HepG2 (cell line): ENCODE results near the gene NELFCD. TPM values are rescaled to one million over a fixed set of nuclear protein-coding genes. Genes with fewer than 3 reads are reported as not detected.

Source experiments
- AGO2 ChIP-seq: fragments of 200-400 bp; formaldehyde crosslinking; optimal IDR thresholded peaks from 2 replicates; pipeline ENCODE3; 2017; ENCODE audit warnings: mild to moderate bottlenecking, low read depth, low read length, moderate library complexity
- AKAP8 ChIP-seq: sonication (generic); formaldehyde crosslinking; IDR thresholded peaks from 2 replicates; pipeline ENCODE4 v1.5.1; 2020; ENCODE audit warnings: mild to moderate bottlenecking, missing genetic modification reagents
- BCL3 ChIP-seq: sonication (generic); formaldehyde crosslinking; IDR thresholded peaks from 2 replicates; pipeline ENCODE4 v1.5.1; 2020; ENCODE audit warnings: mild to moderate bottlenecking, missing genetic modification reagents, moderate library complexity
- CC2D1A ChIP-seq: sonication (generic); formaldehyde crosslinking; IDR thresholded peaks from 2 replicates; pipeline ENCODE4 v1.8.1; 2023; ENCODE audit warnings: mild to moderate bottlenecking, missing genetic modification reagents
- CREM ChIP-seq, 2 experiments: sonication (generic) in 1 of 2; formaldehyde crosslinking in 1 of 2; IDR thresholded peaks; 2 replicates each; pipeline versions ENCODE4 v1.4.0 to v1.6.1; 2016 to 2020; ENCODE audit warnings: antibody characterized with exemption in 1 of 2, mild to moderate bottlenecking in 1 of 2, missing genetic modification reagents in 1 of 2
- FOXA3 ChIP-seq: IDR thresholded peaks from 2 replicates; pipeline ENCODE4 v1.6.1; 2016; ENCODE audit warnings: missing genetic modification reagents, missing compliant biosample characterization
- JUNB ChIP-seq: sonication (generic); formaldehyde crosslinking; IDR thresholded peaks from 2 replicates; pipeline ENCODE4 v1.8.0; 2022; ENCODE audit warnings: missing genetic modification reagents, mild to moderate bottlenecking, borderline replicate concordance
- KLF16 ChIP-seq, 2 experiments: sonication (generic) in 1 of 2; formaldehyde crosslinking in 1 of 2; IDR thresholded peaks; 2 replicates each; pipeline versions ENCODE4 v1.6.1 to v1.8.0; 2016 to 2023; ENCODE audit warnings: missing genetic modification reagents in 2 of 2, missing compliant biosample characterization in 1 of 2
- MAFG ChIP-seq: sonication (generic); formaldehyde crosslinking; IDR thresholded peaks from 2 replicates; pipeline ENCODE4 v1.5.1; 2020; ENCODE audit warnings: mild to moderate bottlenecking, missing genetic modification reagents
- MAFK ChIP-seq, 2 experiments: IDR thresholded peaks in 1 of 2; conservative IDR thresholded peaks in 1 of 2; 2 replicates each; pipeline ENCODE4 v1.6.1; 2011; ENCODE audit warnings: improper control_type of control experiment in 2 of 2, low read length in 2 of 2
- MTF2 ChIP-seq: sonication (generic); formaldehyde crosslinking; IDR thresholded peaks from 2 replicates; pipeline ENCODE4 v1.5.0; 2020; ENCODE audit warnings: missing genetic modification reagents, borderline replicate concordance
- PITX1 ChIP-seq: sonication (generic); formaldehyde crosslinking; IDR thresholded peaks from 2 replicates; pipeline ENCODE4 v1.5.1; 2020; ENCODE audit warnings: mild to moderate bottlenecking, missing genetic modification reagents
- REL ChIP-seq: sonication (generic); formaldehyde crosslinking; conservative IDR thresholded peaks from 2 replicates; pipeline ENCODE4 v1.8.0; 2022; ENCODE audit warnings: mild to moderate bottlenecking, missing genetic modification reagents, moderate library complexity
- RFX3 ChIP-seq: IDR thresholded peaks from 2 replicates; pipeline ENCODE4 v1.6.1; 2016; ENCODE audit warnings: missing biosample characterization, missing genetic modification reagents
- SPEN ChIP-seq: sonication (generic); formaldehyde crosslinking; IDR thresholded peaks from 2 replicates; pipeline ENCODE4 v1.5.1; 2020; ENCODE audit warnings: low read depth, mild to moderate bottlenecking, missing genetic modification reagents
- TAF15 ChIP-seq: fragments of 200-400 bp; formaldehyde crosslinking; IDR thresholded peaks from one replicate; pipeline ENCODE4 v1.6.1; 2018; ENCODE audit warnings: mild to moderate bottlenecking, low read depth, low read length; ENCODE audit not compliant: poor library complexity, severe bottlenecking
- THRA ChIP-seq: sonication (generic); formaldehyde crosslinking; IDR thresholded peaks from 2 replicates; pipeline ENCODE4 v1.4.0; 2020; ENCODE audit warnings: missing genetic modification reagents, borderline replicate concordance
- TRAFD1 ChIP-seq: sonication (generic); formaldehyde crosslinking; IDR thresholded peaks from 2 replicates; pipeline ENCODE4 v1.5.1; 2020; ENCODE audit warnings: missing genetic modification reagents, mild to moderate bottlenecking, borderline replicate concordance
- ZFP90 ChIP-seq: sonication (generic); formaldehyde crosslinking; IDR thresholded peaks from 2 replicates; pipeline ENCODE4 v1.8.0; 2022; ENCODE audit warnings: missing genetic modification reagents, mild to moderate bottlenecking, inconsistent platforms, borderline replicate concordance
- ZGPAT ChIP-seq: IDR thresholded peaks from 2 replicates; pipeline ENCODE4 v1.6.1; 2016; ENCODE audit warnings: mild to moderate bottlenecking
- ZNF12 ChIP-seq: sonication (generic); formaldehyde crosslinking; IDR thresholded peaks from 2 replicates; pipeline ENCODE4 v1.5.0; 2020; ENCODE audit warnings: missing genetic modification reagents
- ZNF207 ChIP-seq: fragments of 450-650 bp; IDR thresholded peaks from 2 replicates; pipeline ENCODE4 v1.6.1; 2016; ENCODE audit warnings: antibody characterized with exemption, borderline replicate concordance
- ZNF460 ChIP-seq: sonication (generic); formaldehyde crosslinking; IDR thresholded peaks from 2 replicates; pipeline ENCODE4 v1.5.1; 2020; ENCODE audit warnings: missing genetic modification reagents, mild to moderate bottlenecking, borderline replicate concordance
- ZNF468 ChIP-seq: sonication (generic); formaldehyde crosslinking; IDR thresholded peaks from 2 replicates; pipeline ENCODE4 v1.8.0; 2022; ENCODE audit warnings: mild to moderate bottlenecking, moderate library complexity, missing genetic modification reagents
- ZNF547 ChIP-seq: sonication (generic); formaldehyde crosslinking; IDR thresholded peaks from 2 replicates; pipeline ENCODE4 v1.5.1; 2020; ENCODE audit warnings: mild to moderate bottlenecking, missing genetic modification reagents
- ZNF720 ChIP-seq: sonication (generic); formaldehyde crosslinking; IDR thresholded peaks from 2 replicates; pipeline ENCODE4 v1.4.0; 2020; ENCODE audit warnings: missing genetic modification reagents
- polyA plus RNA-seq, 8 experiments: library from polyadenylated mRNA; depleted of rRNA in 3 of 8; stranded (reverse) in 7 of 8; unstranded in 1 of 8; fragments of >200 nt; fragmentation: Illumina TruSeq in 4 of 8; extraction: Trizol in 4 of 8; gene quantifications; 2 replicates each; pipeline versions ENCODE4 v1.2.1 to v1.2.3, GENCODE V29; 2011 to 2016; ENCODE audit warnings: low read depth in 4 of 8, missing spikeins in 1 of 8, mixed read lengths in 1 of 8; ENCODE audit not compliant: insufficient read depth in 1 of 8
- total RNA-seq, 5 experiments: library from RNA; depleted of rRNA; stranded (reverse); fragments of >200 nt; fragmentation: Illumina TruSeq; extraction: Trizol; gene quantifications; 2 replicates each; pipeline ENCODE4 v1.2.3, GENCODE V29; 2016; ENCODE audit warnings: low read depth in 1 of 5

NELFCD gene
- total and polyA plus RNA-seq, 2 of the 13 experiments (the other 11 are each of a cell fraction or from before 2014, with no cell fraction given): 159 to 203 TPM

GRCh38 chr20:58956078-58956477, 25.0 kb upstream of the NELFCD start (continued):
- TF ChIP-seq SPEN (CRISPR knock-in tag) (no peak), PITX1 (CRISPR knock-in tag) (no peak), KLF16 (CRISPR knock-in tag; IDR thresholded peaks at IDR 0.05) (no peak), BCL3 (no peak), AGO2 (no peak), AKAP8 (CRISPR knock-in tag) (no peak), CREM (IDR thresholded peaks at IDR 0.05) (no peak), CREM (CRISPR knock-in tag; IDR thresholded peaks at IDR 0.05) (no peak), ZNF547 (no peak), ZNF460 (CRISPR knock-in tag) (no peak), ZGPAT (CRISPR knock-in tag) (no peak), THRA (CRISPR knock-in tag) (no peak), JUNB (CRISPR knock-in tag) (no peak), MTF2 (CRISPR knock-in tag) (no peak), MAFG (CRISPR knock-in tag) (no peak), REL (no peak), ZNF720 (no peak), ZFP90 (CRISPR knock-in tag) (no peak), MAFK (conservative IDR thresholded peaks at IDR 0.05 in 1 of 2, IDR thresholded peaks at IDR 0.05 in 1 of 2; ENCODE audit: low read length in 2 of 2) (no peak), TAF15 (no peak), ZNF207 (no peak), ZNF12 (peak; percentile 76; the same call in 1 of the 2 replicates), ZNF468 (CRISPR knock-in tag) (no peak), FOXA3 (CRISPR knock-in tag) (peak; percentile 82), CC2D1A (no peak), TRAFD1 (CRISPR knock-in tag) (no peak), RFX3 (CRISPR knock-in tag) (no peak)
